A549 (cell line): ENCODE measurements around the gene GNE.

Experiments
- CEBPB ChIP-seq, 2 experiments: fragments of >200 bp in 1 of 2; sonication (Bioruptor Twin) in 1 of 2; formaldehyde crosslinking in 1 of 2; IDR thresholded peaks; 2 replicates each; pipeline ENCODE4 v1.6.1; 2012 to 2016
- CTCF ChIP-seq: fragments of >200 bp; sonication (Bioruptor Twin); formaldehyde crosslinking; IDR thresholded peaks from 3 replicates; pipeline ENCODE4 v1.5.1; 2016
- JUN ChIP-seq, 2 experiments: fragments of >200 bp; sonication (Bioruptor Twin); formaldehyde crosslinking; IDR thresholded peaks; 2 replicates in 1 of 2; 3 replicates in 1 of 2; pipeline ENCODE4 v1.6.1; 2016 to 2017
- POLR2A ChIP-seq: IDR thresholded peaks from 2 replicates; pipeline ENCODE4 v1.6.1; 2012; ENCODE audit warnings: mild to moderate bottlenecking, low read length
- RCOR1 ChIP-seq: fragments of 150-350 bp; IDR thresholded peaks from 2 replicates; pipeline ENCODE4 v1.6.1; 2014; ENCODE audit warnings: antibody characterized with exemption, low read length, low read depth
- REST ChIP-seq: fragments of 200-600 bp; sonication (generic); IDR thresholded peaks from 2 replicates; pipeline ENCODE4 v1.6.1; 2016; ENCODE audit warnings: antibody characterized with exemption, mild to moderate bottlenecking, moderate library complexity
- RNF2 ChIP-seq: fragments of 200-600 bp; sonication (generic); IDR thresholded peaks from 2 replicates; pipeline ENCODE4 v1.6.1; 2016; ENCODE audit warnings: low read depth, mild to moderate bottlenecking, antibody characterized with exemption, moderate library complexity, borderline replicate concordance

DNA sequence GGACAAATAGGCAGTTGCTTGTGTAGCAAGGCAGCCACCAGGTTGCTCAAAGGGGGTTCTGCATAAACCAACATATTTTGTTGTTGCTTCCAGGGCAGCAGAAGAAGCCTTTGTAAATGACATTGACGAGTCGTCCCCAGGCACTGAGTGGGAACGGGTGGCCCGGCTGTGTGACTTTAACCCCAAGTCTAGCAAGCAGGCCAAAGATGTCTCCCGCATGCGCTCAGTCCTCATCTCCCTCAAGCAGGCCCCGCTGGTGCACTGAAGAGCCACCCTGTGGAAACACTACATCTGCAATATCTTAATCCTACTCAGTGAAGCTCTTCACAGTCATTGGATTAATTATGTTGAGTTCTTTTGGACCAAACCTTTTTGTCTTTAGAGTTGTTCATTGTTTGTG, 46.7 kb downstream of the GNE start:
- TF ChIP-seq POLR2A (no peak), RNF2 (no peak), CTCF (no peak), RCOR1 (no peak), REST (no peak), JUN (IDR thresholded peaks at IDR 0.05) (no peak), CEBPB (IDR thresholded peaks at IDR 0.05) (no peak)
